WTC11 (cell line): ENCODE measurements around the gene GRAP2.

ENCODE experiments used
- CREB1 ChIP-seq: sonication (generic); formaldehyde crosslinking; IDR thresholded peaks from 2 replicates; pipeline ENCODE4 v1.8.0; 2023; ENCODE audit warnings: mild to moderate bottlenecking, missing genetic modification reagents
- CREM ChIP-seq: sonication (generic); formaldehyde crosslinking; IDR thresholded peaks from 2 replicates; pipeline ENCODE4 v1.8.1; 2022; ENCODE audit warnings: mild to moderate bottlenecking, missing genetic modification reagents, moderate library complexity
- EMX1 ChIP-seq: fragments of 250-450 bp; sonication (Bioruptor Pico); IDR thresholded peaks from 2 replicates; pipeline ENCODE4 v1.8.0; 2021; ENCODE audit warnings: mild to moderate bottlenecking
- IRF2 ChIP-seq: sonication (generic); formaldehyde crosslinking; IDR thresholded peaks from 2 replicates; pipeline ENCODE4 v1.8.0; 2022; ENCODE audit warnings: low read depth, missing genetic modification reagents, borderline replicate concordance
- JAZF1 ChIP-seq: fragments of 250-450 bp; sonication (Bioruptor Pico); IDR thresholded peaks from 2 replicates; pipeline ENCODE4 v1.9.0; 2021; ENCODE audit warnings: moderate library complexity, mild to moderate bottlenecking, inconsistent platforms
- JUN ChIP-seq: sonication (generic); formaldehyde crosslinking; IDR thresholded peaks from 2 replicates; pipeline ENCODE4 v1.8.0; 2023; ENCODE audit warnings: mild to moderate bottlenecking, missing genetic modification reagents
- MAX ChIP-seq: sonication (generic); formaldehyde crosslinking; IDR thresholded peaks from 2 replicates; pipeline ENCODE4 v1.8.0; 2022; ENCODE audit warnings: mild to moderate bottlenecking, missing genetic modification reagents
- NFYB ChIP-seq: sonication (generic); formaldehyde crosslinking; conservative IDR thresholded peaks from 2 replicates; pipeline ENCODE4 v1.8.0; 2022; ENCODE audit warnings: low read depth, missing genetic modification reagents
- STAT6 ChIP-seq: sonication (generic); formaldehyde crosslinking; conservative IDR thresholded peaks from 2 replicates; pipeline ENCODE4 v1.8.1; 2023; ENCODE audit warnings: mild to moderate bottlenecking, low read depth, missing genetic modification reagents, moderate library complexity
- TEAD4 ChIP-seq: sonication (generic); formaldehyde crosslinking; IDR thresholded peaks from 2 replicates; pipeline ENCODE4 v1.8.0; 2022; ENCODE audit warnings: mild to moderate bottlenecking, missing genetic modification reagents
- ZBTB43 ChIP-seq: sonication (generic); formaldehyde crosslinking; IDR thresholded peaks from 2 replicates; pipeline ENCODE4 v1.8.1; 2023; ENCODE audit warnings: mild to moderate bottlenecking, missing genetic modification reagents
- ZNF512 ChIP-seq: sonication (generic); formaldehyde crosslinking; IDR thresholded peaks from 2 replicates; pipeline ENCODE4 v1.8.1; 2022; ENCODE audit warnings: missing genetic modification reagents, borderline replicate concordance
- TF ChIP-seq, protein P1 (sequence below): fragments of 200-600 bp; IDR thresholded peaks from 2 replicates; pipeline ENCODE4 v1.8.0; 2022; ENCODE audit warnings: antibody characterized with exemption
- TF ChIP-seq, protein P2 (sequence below): sonication (generic); formaldehyde crosslinking; conservative IDR thresholded peaks from 2 replicates; pipeline ENCODE4 v1.8.1; 2022; ENCODE audit warnings: mild to moderate bottlenecking, missing genetic modification reagents

DNA sequence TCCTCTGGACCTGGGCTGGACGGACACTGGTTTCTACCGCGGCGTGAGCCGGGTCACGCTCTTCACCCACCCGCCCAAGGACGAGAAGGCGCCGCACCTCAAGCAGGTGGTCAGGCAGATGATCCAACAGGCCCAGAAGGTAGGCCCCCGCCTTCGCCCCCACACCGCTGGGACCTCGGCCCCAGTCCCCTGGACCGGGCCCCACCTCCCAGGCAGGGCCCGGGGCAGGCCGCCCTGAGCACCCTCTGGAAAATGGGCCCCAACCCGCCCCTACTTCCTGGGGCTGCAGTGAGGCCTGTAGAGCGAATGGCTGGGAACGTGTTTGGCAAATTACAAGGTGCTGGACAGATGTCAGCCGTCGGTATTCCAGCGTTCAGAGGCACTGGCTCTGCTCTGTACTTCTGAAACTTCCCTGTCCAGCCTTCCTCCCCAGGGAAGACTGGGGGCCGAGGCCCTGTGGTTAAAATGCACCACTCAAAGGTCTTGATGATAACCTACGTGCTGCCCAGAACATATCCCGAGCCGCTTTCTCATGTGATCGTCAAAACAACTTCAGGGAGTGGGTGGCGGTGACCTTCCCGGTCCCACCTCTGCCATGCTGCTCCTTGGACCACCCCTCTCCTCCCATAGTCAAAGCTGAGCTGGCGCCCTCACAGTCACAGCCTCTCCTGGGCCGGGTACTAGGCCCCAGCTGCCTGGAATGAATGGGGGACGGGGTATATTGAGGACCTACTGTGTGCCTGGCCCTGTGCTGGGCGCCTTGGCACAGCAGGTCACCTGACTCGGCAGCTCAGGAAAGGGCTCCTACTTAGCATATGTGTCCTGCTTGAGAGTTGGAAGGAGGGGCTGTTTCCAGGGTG lies 94.7 kb downstream of the GRAP2 start:
- TF ChIP-seq, protein P1, sequence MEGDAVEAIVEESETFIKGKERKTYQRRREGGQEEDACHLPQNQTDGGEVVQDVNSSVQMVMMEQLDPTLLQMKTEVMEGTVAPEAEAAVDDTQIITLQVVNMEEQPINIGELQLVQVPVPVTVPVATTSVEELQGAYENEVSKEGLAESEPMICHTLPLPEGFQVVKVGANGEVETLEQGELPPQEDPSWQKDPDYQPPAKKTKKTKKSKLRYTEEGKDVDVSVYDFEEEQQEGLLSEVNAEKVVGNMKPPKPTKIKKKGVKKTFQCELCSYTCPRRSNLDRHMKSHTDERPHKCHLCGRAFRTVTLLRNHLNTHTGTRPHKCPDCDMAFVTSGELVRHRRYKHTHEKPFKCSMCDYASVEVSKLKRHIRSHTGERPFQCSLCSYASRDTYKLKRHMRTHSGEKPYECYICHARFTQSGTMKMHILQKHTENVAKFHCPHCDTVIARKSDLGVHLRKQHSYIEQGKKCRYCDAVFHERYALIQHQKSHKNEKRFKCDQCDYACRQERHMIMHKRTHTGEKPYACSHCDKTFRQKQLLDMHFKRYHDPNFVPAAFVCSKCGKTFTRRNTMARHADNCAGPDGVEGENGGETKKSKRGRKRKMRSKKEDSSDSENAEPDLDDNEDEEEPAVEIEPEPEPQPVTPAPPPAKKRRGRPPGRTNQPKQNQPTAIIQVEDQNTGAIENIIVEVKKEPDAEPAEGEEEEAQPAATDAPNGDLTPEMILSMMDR = no peak
- TF ChIP-seq TEAD4 (no peak), JUN (CRISPR knock-in tag) (no peak), JAZF1 (CRISPR knock-in tag) (no peak), ZBTB43 (CRISPR knock-in tag) (no peak), MAX (CRISPR knock-in tag) (no peak), CREB1 (CRISPR knock-in tag) (no peak), STAT6 (CRISPR knock-in tag) (no peak), EMX1 (CRISPR knock-in tag) (no peak), CREM (CRISPR knock-in tag) (no peak), ZNF512 (CRISPR knock-in tag) (no peak), IRF2 (CRISPR knock-in tag) (no peak), NFYB (CRISPR knock-in tag) (no peak)
- TF ChIP-seq, protein P2, sequence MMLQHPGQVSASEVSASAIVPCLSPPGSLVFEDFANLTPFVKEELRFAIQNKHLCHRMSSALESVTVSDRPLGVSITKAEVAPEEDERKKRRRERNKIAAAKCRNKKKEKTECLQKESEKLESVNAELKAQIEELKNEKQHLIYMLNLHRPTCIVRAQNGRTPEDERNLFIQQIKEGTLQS (CRISPR knock-in tag) = no peak
